IMR-90 (cell line): ENCODE results near the gene STX16. TPM values are rescaled to one million over a fixed set of nuclear protein-coding genes. Genes with fewer than 3 reads are reported as not detected.
A peak's percentile ranks its signal among the peaks of the same experiment; 100 is the strongest.

Experiments used
- ATAC-seq: fragments of 200-7000 bp; cut with Tn5 transposase; 2 replicates; pipeline ENCODE4 v1.9.1; 2020; ENCODE audit warnings: low read depth, mild to moderate bottlenecking, moderate library complexity
- BruUV-seq: library from RNA; stranded (reverse); fragments of 400-500 nt; replicated peaks from 2 replicates; lab custom pipeline; 2021; lab: Mats Ljungman, UMichigan
- CTCF ChIA-PET: fragments of 300-600 bp; formaldehyde crosslinking; extraction: SDS; loops from one replicate; lab custom pipeline; 2021; ENCODE audit warnings: antibody characterized with exemption; lab: Yijun Ruan, JAX
- POLR2A ChIA-PET: fragments of 300-600 bp; sonication (Branson Sonifier 250); formaldehyde crosslinking; loops from one replicate; lab custom pipeline; 2022; ENCODE audit warnings: antibody characterized with exemption; ENCODE audit not compliant: unreplicated experiment; lab: Charles Lee
- DNase-seq: peaks from one replicate; pipeline ENCODE4 v3.0.0; 2013
- H2AFZ ChIP-seq: replicated peaks from 2 replicates; pipeline ENCODE3; 2013; ENCODE audit warnings: low read length, mild to moderate bottlenecking; ENCODE audit not compliant: poor library complexity
- H2AK5ac ChIP-seq: 2 replicates; pipeline ENCODE4 v1.6.1; 2013; ENCODE audit warnings: low read depth, low read length, inconsistent platforms
- H2AK9ac ChIP-seq: replicated peaks from 2 replicates; pipeline ENCODE3; 2013; ENCODE audit warnings: mild to moderate bottlenecking, low read depth, low read length, moderate library complexity; ENCODE audit not compliant: poor library complexity
- H2BK120ac ChIP-seq: 2 replicates; pipeline ENCODE4 v1.6.1; 2013; ENCODE audit warnings: low read depth, low read length, inconsistent platforms
- H2BK15ac ChIP-seq: 3 replicates; pipeline ENCODE4 v1.6.1; 2013; ENCODE audit warnings: low read depth, low read length, inconsistent platforms
- H2BK20ac ChIP-seq: 2 replicates; pipeline ENCODE4 v1.6.1; 2013; ENCODE audit warnings: low read depth, mild to moderate bottlenecking, inconsistent platforms, low read length, moderate library complexity
- H2BK5ac ChIP-seq: 2 replicates; pipeline ENCODE4 v1.6.1; 2013; ENCODE audit warnings: mild to moderate bottlenecking, low read depth, low read length, inconsistent platforms; ENCODE audit not compliant: poor library complexity, severe bottlenecking
- H3K14ac ChIP-seq: replicated peaks from 2 replicates; pipeline ENCODE4 v1.6.1; 2013; ENCODE audit warnings: low read depth, low read length, inconsistent platforms
- H3K18ac ChIP-seq: 2 replicates; pipeline ENCODE4 v1.6.1; 2013; ENCODE audit warnings: low read depth, low read length, control low read depth
- H3K23ac ChIP-seq: 2 replicates; pipeline ENCODE4 v1.6.1; 2013; ENCODE audit warnings: low read depth, low read length, inconsistent platforms
- H3K27ac ChIP-seq: 2 replicates; pipeline ENCODE4 v1.5.1; 2013; ENCODE audit warnings: mild to moderate bottlenecking, control low read depth, low read length; ENCODE audit not compliant: insufficient read depth
- H3K27me3 ChIP-seq: 2 replicates; pipeline ENCODE4 v1.6.1; 2013; ENCODE audit warnings: low read length; ENCODE audit not compliant: control insufficient read depth, insufficient read depth
- H3K36me3 ChIP-seq: 2 replicates; pipeline ENCODE4 v1.6.1; 2013; ENCODE audit warnings: low read length, mixed read lengths; ENCODE audit not compliant: control insufficient read depth, insufficient read depth
- H3K4ac ChIP-seq: 2 replicates; pipeline ENCODE4 v1.6.1; 2013; ENCODE audit warnings: low read depth, low read length, inconsistent platforms
- H3K4me1 ChIP-seq: 2 replicates; pipeline ENCODE4 v1.6.1; 2013; ENCODE audit warnings: low read length, mixed read lengths; ENCODE audit not compliant: control insufficient read depth, insufficient read depth
- H3K4me2 ChIP-seq: 2 replicates; pipeline ENCODE4 v1.6.1; 2013; ENCODE audit warnings: low read depth, mild to moderate bottlenecking, control low read depth, low read length, moderate library complexity
- H3K4me3 ChIP-seq: 2 replicates; pipeline ENCODE4 v1.5.1; 2013; ENCODE audit warnings: low read depth, mild to moderate bottlenecking, control low read depth, low read length, moderate library complexity; ENCODE audit not compliant: insufficient read depth
- H3K56ac ChIP-seq: 2 replicates; pipeline ENCODE4 v1.6.1; 2013; ENCODE audit warnings: low read length, inconsistent platforms; ENCODE audit not compliant: insufficient read depth; ENCODE audit errors: extremely low read depth
- H3K79me1 ChIP-seq, 2 experiments: 2 replicates each; pipeline ENCODE4 v1.6.1; 2013; ENCODE audit warnings: low read length in 2 of 2, inconsistent platforms in 1 of 2, low read depth in 1 of 2
- H3K9ac ChIP-seq: 2 replicates; pipeline ENCODE4 v1.6.1; 2013; ENCODE audit warnings: low read depth, low read length, control low read depth
- H3K9me1 ChIP-seq: 2 replicates; pipeline ENCODE4 v1.6.1; 2013; ENCODE audit warnings: low read length, inconsistent platforms; ENCODE audit not compliant: insufficient read depth
- H3K9me3 ChIP-seq: 2 replicates; pipeline ENCODE4 v1.6.1; 2013; ENCODE audit warnings: low read length; ENCODE audit not compliant: control insufficient read depth, insufficient read depth
- H4K20me1 ChIP-seq: 2 replicates; pipeline ENCODE4 v1.6.1; 2013; ENCODE audit warnings: low read length, inconsistent platforms; ENCODE audit not compliant: insufficient read depth
- H4K5ac ChIP-seq: 2 replicates; pipeline ENCODE4 v1.6.1; 2013; ENCODE audit warnings: mild to moderate bottlenecking, low read depth, low read length, control low read depth
- H4K8ac ChIP-seq, 2 experiments: 2 replicates each; pipeline ENCODE4 v1.6.1; 2013; ENCODE audit warnings: low read depth in 2 of 2, low read length in 2 of 2, control low read depth in 1 of 2, inconsistent platforms in 1 of 2
- H4K91ac ChIP-seq: 2 replicates; pipeline ENCODE4 v1.6.1; 2013; ENCODE audit warnings: low read depth, low read length, inconsistent platforms; ENCODE audit not compliant: insufficient read depth
- BHLHE40 ChIP-seq: fragments of 150-350 bp; IDR thresholded peaks from 2 replicates; pipeline ENCODE4 v1.6.1; 2016; ENCODE audit warnings: mild to moderate bottlenecking, low read depth, low read length
- RAD21 ChIP-seq: IDR thresholded peaks from 2 replicates; pipeline ENCODE4 v1.6.1; 2012; ENCODE audit warnings: low read length, improper control_type of control experiment
- RCOR1 ChIP-seq: IDR thresholded peaks from 2 replicates; pipeline ENCODE4 v1.6.1; 2012; ENCODE audit warnings: mild to moderate bottlenecking, low read length, improper control_type of control experiment; ENCODE audit not compliant: insufficient replicate concordance
- WGBS, 2 experiments: methylation state at CpG; one replicate each; pipeline versions ENCODE4 v1.1.5 to v1.1.7; 2013; ENCODE audit warnings: missing lambda C conversion rate in 2 of 2; ENCODE audit not compliant: insufficient read length in 1 of 2; ENCODE audit errors: extremely low coverage in 2 of 2; 5-methylcytosine and 5-hydroxymethylcytosine counted together
- dilution Hi-C: fragments of 300-500 bp; cut with HindIII; formaldehyde crosslinking; loops from one replicate; pipeline ENCODE4 v1.14.3; 2018; ENCODE audit warnings: low sequenced_read_pairs; ENCODE audit not compliant: unreplicated experiment
- in situ Hi-C: fragments of 300-500 bp; cut with MboI; formaldehyde crosslinking; loops from 3 replicates; pipeline ENCODE4 v1.14.3; 2019; ENCODE audit warnings: low sequenced_read_pairs, inconsistent platforms, mixed read lengths
- intact Hi-C: fragments of 100-400 bp; cut with micrococcal nuclease; formaldehyde crosslinking; loops from 2 replicates; pipeline ENCODE4 v1.10.0; 2022
- polyA plus RNA-seq, 3 experiments: library from polyadenylated mRNA; depleted of rRNA; stranded (reverse); fragments of >200 nt; gene quantifications; 2 replicates each; pipeline ENCODE4 v1.2.3, GENCODE V29; 2012; ENCODE audit warnings: low replicate concordance in 1 of 3
- total RNA-seq: library from RNA; depleted of rRNA; stranded (reverse); fragments of >200 nt; gene quantifications from 2 replicates; pipeline ENCODE4 v1.2.3, GENCODE V29; 2012
- TF ChIP-seq, protein P1 (sequence below): fragments of 150-350 bp; IDR thresholded peaks from 2 replicates; pipeline ENCODE4 v1.6.1; 2017; ENCODE audit warnings: mild to moderate bottlenecking, antibody characterized with exemption, low read length, low read depth

Gene STX16
- total and polyA plus RNA-seq, 2 of the 4 experiments (the other 2 are of a cell fraction) = 26.9 to 58.2 TPM

DNA sequence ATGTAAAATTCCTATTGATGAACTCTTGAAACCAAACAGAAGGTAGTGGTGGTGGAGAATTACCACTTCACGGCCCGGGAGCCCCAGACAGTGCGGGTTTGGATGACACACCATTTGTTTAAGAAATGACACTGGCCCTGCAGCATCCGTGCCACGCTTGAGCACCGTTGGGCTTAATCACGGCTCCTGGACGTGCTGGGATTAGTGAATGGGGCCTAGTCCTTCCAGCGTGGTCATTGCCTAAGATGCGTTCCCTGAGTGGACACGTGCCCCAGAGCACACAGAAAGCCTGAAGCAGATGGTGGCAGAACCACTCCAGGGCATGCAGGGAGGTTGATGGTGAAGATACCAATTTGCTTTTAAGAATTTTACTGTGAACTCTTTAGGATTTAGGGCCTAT is 14.5 kb downstream of the STX16 start:
- H3K14ac ChIP-seq = no peak overlapping the region
- no peak overlapping the region for H3K56ac ChIP-seq
- TF ChIP-seq RAD21 = no peak
- TF ChIP-seq RCOR1 = no peak
- TF ChIP-seq BHLHE40 = no peak
- TF ChIP-seq, protein P1, sequence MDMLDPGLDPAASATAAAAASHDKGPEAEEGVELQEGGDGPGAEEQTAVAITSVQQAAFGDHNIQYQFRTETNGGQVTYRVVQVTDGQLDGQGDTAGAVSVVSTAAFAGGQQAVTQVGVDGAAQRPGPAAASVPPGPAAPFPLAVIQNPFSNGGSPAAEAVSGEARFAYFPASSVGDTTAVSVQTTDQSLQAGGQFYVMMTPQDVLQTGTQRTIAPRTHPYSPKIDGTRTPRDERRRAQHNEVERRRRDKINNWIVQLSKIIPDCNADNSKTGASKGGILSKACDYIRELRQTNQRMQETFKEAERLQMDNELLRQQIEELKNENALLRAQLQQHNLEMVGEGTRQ = no peak
- dilution Hi-C loops = loop anchor here (25.0 kb wide), 1 partner anchor 428 kb away; the partner anchor contains the start of gene ANKRD60
- H2AFZ ChIP-seq = peak overlapping the region; percentile 46
- H2AK5ac ChIP-seq = no peak overlapping the region
- 70% methylated on average over 2 of the region's 11 CpGs; no CpG with 5 or more reads in 1 of the 2 experiments for WGBS, 2 experiments
- H3K4ac ChIP-seq = no peak overlapping the region
- H3K4me2 ChIP-seq = no peak overlapping the region
- in situ Hi-C loops = no loop called here
- no peak overlapping the region for H4K91ac ChIP-seq
- H3K23ac ChIP-seq = no peak overlapping the region
- no peak for DNase-seq
- peaks cover 13% of the 10 kb centered on the region for H3K9me1 ChIP-seq
- no peak overlapping the region for H3K18ac ChIP-seq
- peaks cover 36 to 66% of the 10 kb centered on the region in 2 experiments for H3K79me1 ChIP-seq
- intact Hi-C loops = no loop called here
- ChIA-PET CTCF (no interaction called here), POLR2A (no interaction called here)
- H3K9ac ChIP-seq = no peak overlapping the region
- no peaks in the 10 kb centered on the region for H3K9me3 ChIP-seq
- peaks cover 37% of the 10 kb centered on the region for H4K20me1 ChIP-seq
- no peak overlapping the region for H4K8ac ChIP-seq
- no peak overlapping the region for H2BK20ac ChIP-seq
- no peak for ATAC-seq
- no TSS peak for BruUV-seq
- peaks cover 4% of the 10 kb centered on the region for H3K4me1 ChIP-seq
- no peak overlapping the region for H3K4me3 ChIP-seq
- no peaks in the 10 kb centered on the region for H3K27me3 ChIP-seq
- no peak overlapping the region for H2AK9ac ChIP-seq
- H2BK15ac ChIP-seq = no peak overlapping the region
- H4K5ac ChIP-seq = no peak overlapping the region
- no peak overlapping the region for H2BK5ac ChIP-seq
- no peak overlapping the region for H2BK120ac ChIP-seq
- H3K36me3 ChIP-seq = peaks cover 40% of the 10 kb centered on the region
- H3K27ac ChIP-seq = no peak overlapping the region
